Gastroesophageal sphincter (tissue), 4 donors: ENCODE results near the gene RIN2. TPM values are rescaled to one million over a fixed set of nuclear protein-coding genes. Genes with fewer than 3 reads are reported as not detected.

Experiments used
- ATAC-seq: fragments of 150-250 bp; one replicate; pipeline ENCODE4 v1.9.1; 2016; ENCODE audit warnings: mild to moderate bottlenecking, moderate library complexity
- H3K27ac ChIP-seq, 4 donors: fragments of 200-600 bp; sonication (generic) in 3 of 4; 1 replicate in 3 of 4; 2 replicates in 1 of 4; pipeline ENCODE4 v1.5.1; 2016 to 2019
- H3K27me3 ChIP-seq: fragments of 200-600 bp; sonication (generic); one replicate; pipeline ENCODE4 v1.5.1; 2019
- H3K36me3 ChIP-seq, 2 donors: fragments of 200-600 bp; sonication (generic); one replicate each; pipeline ENCODE4 v1.5.1; 2019; ENCODE audit warnings: control low read depth in 1 of 2
- H3K4me1 ChIP-seq, 3 donors: fragments of 200-600 bp; sonication (generic); 1 replicate in 2 of 3; 2 replicates in 1 of 3; pipeline ENCODE4 v1.5.1; 2016 to 2019; ENCODE audit warnings: control low read depth in 2 of 3
- H3K4me3 ChIP-seq, 2 donors: fragments of 200-600 bp; sonication (generic); one replicate each; pipeline ENCODE4 v1.5.1; 2019; ENCODE audit warnings: mild to moderate bottlenecking in 1 of 2, moderate library complexity in 1 of 2
- H3K9me3 ChIP-seq, 3 donors: fragments of 200-600 bp; sonication (generic); one replicate each; pipeline ENCODE4 v1.5.1; 2017 to 2019; ENCODE audit warnings: control low read depth in 2 of 3
- EP300 ChIP-seq: sonication (generic); formaldehyde crosslinking; IDR thresholded peaks from one replicate; pipeline ENCODE4 v1.6.1; 2017; ENCODE audit warnings: antibody characterized with exemption, mild to moderate bottlenecking
- POLR2A ChIP-seq, 2 donors: fragments of 450-650 bp; IDR thresholded peaks; one replicate each; pipeline ENCODE4 v1.6.1; 2017; ENCODE audit warnings: antibody characterized with exemption in 2 of 2, mild to moderate bottlenecking in 2 of 2, moderate library complexity in 1 of 2
- POLR2AphosphoS5 ChIP-seq: sonication (generic); formaldehyde crosslinking; IDR thresholded peaks from one replicate; pipeline ENCODE4 v1.6.1; 2017; ENCODE audit warnings: antibody characterized with exemption
- WGBS, 2 donors: methylation state at CpG; one replicate each; pipeline ENCODE4 v1.1.5; 2018; ENCODE audit warnings: low coverage in 1 of 2; 5-methylcytosine and 5-hydroxymethylcytosine counted together
- total RNA-seq, 4 donors: library from RNA; depleted of rRNA; stranded (reverse); fragments of >200 nt; gene quantifications; one replicate each; pipeline ENCODE4 v1.1.0, GENCODE V29; 2016
- TF ChIP-seq, protein P1 (sequence below), 4 experiments: fragments of 200-600 bp in 2 of 4; fragments of 450-650 bp in 2 of 4; sonication (generic) in 1 of 4; IDR thresholded peaks; one replicate each; pipeline ENCODE4 v1.5.1; 2017 to 2019; ENCODE audit warnings: antibody characterized with exemption in 4 of 4, mild to moderate bottlenecking in 2 of 4, moderate library complexity in 2 of 4

Gene RIN2
- total RNA-seq, 4 donors from 2014 or later = 44.7 to 89.5 (median 54.8) TPM

DNA sequence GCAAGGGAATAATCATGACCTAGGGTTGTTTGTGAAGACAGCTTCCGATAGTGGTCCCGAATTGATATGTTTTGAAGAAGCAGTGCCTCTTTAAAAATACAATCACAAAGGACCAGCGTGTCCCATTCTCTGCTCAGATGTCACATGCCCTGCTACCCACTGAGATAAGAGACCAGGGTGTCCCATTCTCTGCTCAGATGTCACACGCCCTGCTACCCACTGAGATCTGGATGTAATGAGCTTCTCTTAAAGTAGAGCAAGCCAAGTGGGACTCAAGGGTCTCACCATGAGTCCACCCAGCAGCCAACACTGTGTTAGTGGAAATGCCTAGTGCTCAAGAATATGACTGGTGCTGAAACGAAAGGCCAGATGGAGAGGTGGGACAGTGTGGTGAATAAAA lies 22.2 kb downstream of the RIN2 start:
- Histone ChIP-seq H3K4me1 (peaks cover 0 to 56% (median 11%) of the 10 kb centered on the region in 3 donors), H3K36me3 (no peaks in the 10 kb centered on the region), H3K27me3 (no peaks in the 10 kb centered on the region), H3K27ac (no peak overlapping the region), H3K4me3 (no peak overlapping the region), H3K9me3 (no peaks in the 10 kb centered on the region)
- 67 to 68% methylated on average over 1 to 4 of the region's 5 CpGs for WGBS, 2 donors
- ATAC-seq = no peak
- TF ChIP-seq POLR2AphosphoS5 = no peak
- TF ChIP-seq EP300 = no peak
- no peak for TF ChIP-seq POLR2A (IDR thresholded peaks at IDR 0.05)
- TF ChIP-seq, protein P1, sequence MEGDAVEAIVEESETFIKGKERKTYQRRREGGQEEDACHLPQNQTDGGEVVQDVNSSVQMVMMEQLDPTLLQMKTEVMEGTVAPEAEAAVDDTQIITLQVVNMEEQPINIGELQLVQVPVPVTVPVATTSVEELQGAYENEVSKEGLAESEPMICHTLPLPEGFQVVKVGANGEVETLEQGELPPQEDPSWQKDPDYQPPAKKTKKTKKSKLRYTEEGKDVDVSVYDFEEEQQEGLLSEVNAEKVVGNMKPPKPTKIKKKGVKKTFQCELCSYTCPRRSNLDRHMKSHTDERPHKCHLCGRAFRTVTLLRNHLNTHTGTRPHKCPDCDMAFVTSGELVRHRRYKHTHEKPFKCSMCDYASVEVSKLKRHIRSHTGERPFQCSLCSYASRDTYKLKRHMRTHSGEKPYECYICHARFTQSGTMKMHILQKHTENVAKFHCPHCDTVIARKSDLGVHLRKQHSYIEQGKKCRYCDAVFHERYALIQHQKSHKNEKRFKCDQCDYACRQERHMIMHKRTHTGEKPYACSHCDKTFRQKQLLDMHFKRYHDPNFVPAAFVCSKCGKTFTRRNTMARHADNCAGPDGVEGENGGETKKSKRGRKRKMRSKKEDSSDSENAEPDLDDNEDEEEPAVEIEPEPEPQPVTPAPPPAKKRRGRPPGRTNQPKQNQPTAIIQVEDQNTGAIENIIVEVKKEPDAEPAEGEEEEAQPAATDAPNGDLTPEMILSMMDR (IDR thresholded peaks at IDR 0.05) = no peak

DNA sequence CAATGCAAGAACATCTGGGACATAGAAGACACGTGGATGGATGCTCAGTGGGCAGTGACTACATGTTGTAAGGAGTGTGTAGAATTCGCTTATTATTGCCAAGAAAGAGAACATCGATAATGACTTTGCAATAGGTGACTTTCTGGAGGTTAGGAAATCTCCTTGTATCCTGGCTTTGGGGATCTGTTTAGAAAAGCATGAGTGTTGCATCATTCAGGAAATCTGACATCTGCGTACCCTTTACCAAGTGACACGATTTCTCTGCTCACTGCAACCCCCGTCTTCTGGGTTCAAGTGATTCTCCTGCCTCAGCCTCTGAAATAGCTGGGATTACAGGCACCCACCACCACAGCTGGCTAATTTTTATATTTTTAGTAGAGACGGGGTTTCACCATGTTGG lies 23.2 kb downstream of the RIN2 start:
- Histone ChIP-seq H3K4me3 (no peak overlapping the region), H3K4me1 (peaks cover 7 to 56% (median 20%) of the 10 kb centered on the region in 3 donors), H3K36me3 (no peaks in the 10 kb centered on the region), H3K27me3 (no peaks in the 10 kb centered on the region), H3K27ac (no peak overlapping the region), H3K9me3 (no peaks in the 10 kb centered on the region)
- TF ChIP-seq POLR2A (IDR thresholded peaks at IDR 0.05) = no peak
- no peak for TF ChIP-seq POLR2AphosphoS5
- TF ChIP-seq EP300 = no peak
- TF ChIP-seq, protein P1 (IDR thresholded peaks at IDR 0.05) = no peak
- 82 to 100% methylated on average over 4 to 7 of the region's 7 CpGs for WGBS, 2 donors
- ATAC-seq = no peak

DNA sequence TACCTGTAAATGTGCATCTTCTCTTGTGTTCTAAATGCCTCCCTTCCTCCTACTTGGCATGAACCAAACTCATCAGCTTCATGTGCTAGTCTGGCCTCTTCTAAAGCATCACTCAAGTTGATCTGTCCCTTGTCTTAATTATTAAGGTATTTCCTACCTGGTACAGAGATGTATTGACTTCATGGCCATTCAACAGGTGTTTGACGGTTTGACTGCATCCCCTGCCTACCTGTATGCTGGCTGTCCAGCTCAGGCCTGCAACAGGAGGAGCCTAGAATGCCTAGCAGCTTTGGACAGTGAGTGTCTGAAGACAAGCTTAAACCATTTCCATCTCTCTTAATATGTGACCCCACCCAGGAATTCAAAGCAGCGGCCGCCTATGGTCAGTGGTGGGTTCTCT lies 24.6 kb downstream of the RIN2 start:
- H3K9me3 ChIP-seq = no peaks in the 10 kb centered on the region
- H3K36me3 ChIP-seq = no peaks in the 10 kb centered on the region
- no peak for ATAC-seq
- H3K27me3 ChIP-seq = no peaks in the 10 kb centered on the region
- H3K4me1 ChIP-seq = peaks cover 7 to 50% (median 27%) of the 10 kb centered on the region in 3 donors
- WGBS, 2 donors = 92 to 93% methylated on average over 2 to 3 of the region's 3 CpGs
- TF ChIP-seq, protein P1 (IDR thresholded peaks at IDR 0.05) = no peak
- TF ChIP-seq EP300 = no peak
- TF ChIP-seq POLR2A (IDR thresholded peaks at IDR 0.05) = no peak
- TF ChIP-seq POLR2AphosphoS5 = no peak
- H3K27ac ChIP-seq = no peak overlapping the region
- H3K4me3 ChIP-seq = no peak overlapping the region

DNA sequence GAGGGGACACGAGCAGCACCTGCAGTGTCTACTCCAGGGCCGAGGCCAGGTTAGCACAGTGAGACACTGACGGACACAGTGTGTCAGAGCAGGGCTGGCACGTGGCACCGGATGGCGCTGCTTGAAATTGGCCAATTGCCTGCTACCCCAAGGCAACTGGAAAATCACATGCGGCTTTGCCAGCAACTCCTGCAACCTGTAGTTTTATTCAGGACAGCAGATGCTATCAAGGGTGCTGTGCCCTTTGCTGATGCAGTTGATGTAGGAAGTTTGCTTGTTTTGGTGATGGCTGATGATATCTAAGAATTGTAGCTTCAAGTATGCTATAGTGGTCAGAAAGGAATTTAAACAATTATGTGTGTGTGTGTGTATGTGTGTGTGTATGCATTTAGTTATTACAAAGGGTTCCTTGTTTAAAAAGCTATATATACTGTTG lies 25.9 kb downstream of the RIN2 start:
- H3K27me3 ChIP-seq = no peaks in the 10 kb centered on the region
- peak overlapping the region in 1 of 4 donors; percentile 20 for H3K27ac ChIP-seq
- TF ChIP-seq, protein P1 (IDR thresholded peaks at IDR 0.05) = no peak
- no peak for TF ChIP-seq POLR2A (IDR thresholded peaks at IDR 0.05)
- TF ChIP-seq POLR2AphosphoS5 = no peak
- no peak for TF ChIP-seq EP300
- peaks cover 7 to 38% (median 25%) of the 10 kb centered on the region in 3 donors for H3K4me1 ChIP-seq
- H3K36me3 ChIP-seq = no peaks in the 10 kb centered on the region
- peaks cover 0 to 6% (median 0%) of the 10 kb centered on the region in 3 donors for H3K9me3 ChIP-seq
- ATAC-seq = no peak
- WGBS, 2 donors = 31% methylated on average over 4 of the region's 7 CpGs; no CpG with 5 or more reads in 1 of the 2 donors
- H3K4me3 ChIP-seq = no peak overlapping the region

DNA sequence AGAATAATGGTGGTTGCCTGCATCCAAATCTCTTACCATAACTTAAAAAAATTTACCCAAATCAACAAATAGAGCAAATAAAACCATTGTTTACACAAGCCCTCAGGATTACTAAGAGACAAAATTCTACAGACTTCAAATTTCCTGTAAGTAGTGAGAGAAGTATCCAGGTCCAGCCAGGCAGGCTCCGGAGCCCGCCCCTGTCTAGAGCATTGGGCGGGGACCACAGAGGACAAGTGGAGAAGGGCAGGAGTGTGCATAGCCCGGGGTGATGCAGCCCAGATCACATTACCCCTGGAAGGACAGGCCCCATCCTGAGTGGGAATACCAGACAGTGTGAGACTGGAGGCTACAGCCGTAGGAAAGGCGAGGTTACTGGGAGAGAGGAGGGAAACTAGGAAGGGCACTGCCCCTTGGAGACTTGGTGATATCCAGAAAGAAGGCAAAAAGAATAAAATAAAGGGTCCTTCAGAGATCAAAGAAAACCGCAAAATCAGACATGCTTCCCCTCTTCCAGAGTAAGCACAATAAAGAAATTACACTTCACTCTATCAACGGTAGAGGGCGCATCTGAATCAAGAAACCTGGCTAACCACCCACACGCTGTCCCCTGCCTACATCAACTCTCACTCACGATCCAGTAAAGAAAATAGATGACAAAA lies 26.6 kb downstream of the RIN2 start:
- Histone ChIP-seq H3K36me3 (no peaks in the 10 kb centered on the region), H3K4me1 (peaks cover 7 to 38% (median 25%) of the 10 kb centered on the region in 3 donors), H3K4me3 (no peak overlapping the region), H3K9me3 (peaks cover 0 to 7% (median 0%) of the 10 kb centered on the region in 3 donors), H3K27ac (peak overlapping the region in 3 of 4 donors; percentile 23 to 38 (median 33)), H3K27me3 (no peaks in the 10 kb centered on the region)
- 12 to 28% methylated on average over 10 to 11 of the region's 11 CpGs for WGBS, 2 donors
- ATAC-seq = peak; percentile 79
- TF ChIP-seq POLR2A (IDR thresholded peaks at IDR 0.05) = no peak
- TF ChIP-seq, protein P1 (IDR thresholded peaks at IDR 0.05) = peak; percentile 68 to 84 (median 82)
- no peak for TF ChIP-seq POLR2AphosphoS5
